ENCODE measurements around the gene BPHL. TPM values are rescaled to one million over a fixed set of nuclear protein-coding genes. Genes with fewer than 3 reads are reported as not detected.

Gene BPHL
- total RNA-seq = 9.3 and 11.0 TPM in 2 replicates

GRCh38 chr6:3118353-3119039 is at the start of gene BPHL:
BPHL (plus strand) TSS chr6:3118711; CDS start chr6:3118741, 30 bp downstream.

GRCh38 chr6:3157131-3157933 is 38.8 kb downstream of the BPHL start, which contains the start of gene TUBB2A:
TUBB2A (minus strand) TSS chr6:3157544; CDS start chr6:3157463, 81 bp downstream.

Other genes with a start within 250 kb of the BPHL start
- 102 and 139 TPM in 2 replicates for gene SERPINB9, start 215.4 kb upstream of the BPHL start, total RNA-seq
- 96.1 and 114 TPM in 2 replicates for gene SERPINB6, start 147.1 kb upstream of the BPHL start, total RNA-seq
- 14.6 and 19.7 TPM in 2 replicates for gene NQO2, start 118.8 kb upstream of the BPHL start, total RNA-seq
- gene RIPK1, start 50.2 kb upstream of the BPHL start, total RNA-seq = 27.5 and 27.6 TPM in 2 replicates
- gene TUBB2A, start 38.8 kb downstream of the BPHL start, total RNA-seq = 26.1 and 36.0 TPM in 2 replicates
- 0.60 and 1.6 TPM in 2 replicates for gene TUBB2B, start 108.9 kb downstream of the BPHL start, total RNA-seq
- 31.1 and 42.5 TPM in 2 replicates for gene PSMG4, start 140.2 kb downstream of the BPHL start, total RNA-seq

All from dermis lymphatic vessel endothelial cell (primary cell).